ENCODE measurements around the gene MAF.
A peak's percentile ranks its signal among the peaks of the same experiment; 100 is the strongest.

The MAF gene

GRCh38 chr16:79600638-79601091, at the start of gene MAF:
MAF (minus strand) TSS chr16:79600737; CDS start chr16:79599902, 835 bp downstream.
- peak; percentile 69 to 74 for DNase-seq (ENCODE audit: low read depth in 1 of 2, low spot score in 1 of 2)

- no peak for DNase-seq (ENCODE audit: low read depth in 1 of 2, low spot score in 1 of 2)
Observed at GRCh38 chr16:79648826-79649225, 48.3 kb upstream of the MAF start.

- no peak for DNase-seq (ENCODE audit: low read depth in 1 of 2, low spot score in 1 of 2)
Observed at GRCh38 chr16:79647586-79647985, 47.0 kb upstream of the MAF start.

GRCh38 chr16:79645701-79646100, 45.2 kb upstream of the MAF start:
- no peak for DNase-seq (ENCODE audit: low read depth in 1 of 2, low spot score in 1 of 2)

GRCh38 chr16:79644971-79645667, 44.6 kb upstream of the MAF start:
- no peak for DNase-seq (ENCODE audit: low read depth in 1 of 2, low spot score in 1 of 2)

GRCh38 chr16:79642652-79643051, 42.1 kb upstream of the MAF start:
- no peak for DNase-seq (ENCODE audit: low read depth in 1 of 2, low spot score in 1 of 2)

- no peak for DNase-seq (ENCODE audit: low read depth in 1 of 2, low spot score in 1 of 2)
Observed at GRCh38 chr16:79640513-79641360, 40.2 kb upstream of the MAF start.

GRCh38 chr16:79639576-79640311, 39.2 kb upstream of the MAF start:
- no peak for DNase-seq (ENCODE audit: low read depth in 1 of 2, low spot score in 1 of 2)

GRCh38 chr16:79638386-79638785, 37.8 kb upstream of the MAF start:
- DNase-seq (ENCODE audit: low read depth in 1 of 2, low spot score in 1 of 2), result no peak

- no peak for DNase-seq (ENCODE audit: low read depth in 1 of 2, low spot score in 1 of 2)
Observed at GRCh38 chr16:79635488-79635887, 35.0 kb upstream of the MAF start.

- no peak for DNase-seq (ENCODE audit: low read depth in 1 of 2, low spot score in 1 of 2)
Observed at GRCh38 chr16:79634298-79634697, 33.8 kb upstream of the MAF start.

- no peak for DNase-seq (ENCODE audit: low read depth in 1 of 2, low spot score in 1 of 2)
Observed at GRCh38 chr16:79632289-79632688, 31.8 kb upstream of the MAF start.

- DNase-seq (ENCODE audit: low read depth in 1 of 2, low spot score in 1 of 2), result no peak
Observed at GRCh38 chr16:79628988-79629387, 28.5 kb upstream of the MAF start.

GRCh38 chr16:79628501-79628975, 28.0 kb upstream of the MAF start:
- peak in 1 of 2 donors; percentile 16 for DNase-seq (ENCODE audit: low read depth in 1 of 2, low spot score in 1 of 2)

GRCh38 chr16:79627092-79627491, 26.6 kb upstream of the MAF start:
- no peak for DNase-seq (ENCODE audit: low read depth in 1 of 2, low spot score in 1 of 2)

- DNase-seq (ENCODE audit: low read depth in 1 of 2, low spot score in 1 of 2), result no peak
Observed at GRCh38 chr16:79625738-79626137, 25.2 kb upstream of the MAF start.

- DNase-seq (ENCODE audit: low read depth in 1 of 2, low spot score in 1 of 2), result no peak
Observed at GRCh38 chr16:79623824-79624223, 23.3 kb upstream of the MAF start.

GRCh38 chr16:79623062-79623461, 22.5 kb upstream of the MAF start:
- no peak for DNase-seq (ENCODE audit: low read depth in 1 of 2, low spot score in 1 of 2)

- DNase-seq (ENCODE audit: low read depth in 1 of 2, low spot score in 1 of 2), result no peak
Observed at GRCh38 chr16:79621027-79621426, 20.5 kb upstream of the MAF start.

- DNase-seq (ENCODE audit: low read depth in 1 of 2, low spot score in 1 of 2), result no peak
Observed at GRCh38 chr16:79618692-79619050, 18.1 kb upstream of the MAF start.

GRCh38 chr16:79618041-79618691, 17.6 kb upstream of the MAF start:
- DNase-seq (ENCODE audit: low read depth in 1 of 2, low spot score in 1 of 2), result no peak

Measured in stimulated activated CD4-positive, alpha-beta T cell treated with anti-CD3 and anti-CD28 coated beads, Interleukin-15, amount 100 ng/mL, for 1 hour (primary cell).